ENCODE results near the gene F11.

GRCh38 chr4:186291256-186291890 is 25.4 kb downstream of the F11 start:
- TF ChIP-seq CTCF (IDR thresholded peaks at IDR 0.05) (no peak), EZH2 (IDR thresholded peaks at IDR 0.05; ENCODE audit: borderline replicate concordance, insufficient read depth, low read depth, low read length, poor library complexity, severe bottlenecking) (no peak)
